GM12878 (cell line): Measurements from ENCODE around the gene KIF22. TPM values are rescaled to one million over a fixed set of nuclear protein-coding genes. Genes with fewer than 3 reads are reported as not detected.

Experiments used
- ATAC-seq: fragments of 200-7000 bp; cut with Tn5 transposase; 3 replicates; pipeline ENCODE4 v1.9.1; 2020; ENCODE audit warnings: mild to moderate bottlenecking, moderate library complexity
- BruUV-seq: library from RNA; stranded (reverse); fragments of 400-500 nt; replicated peaks from 2 replicates; lab custom pipeline; 2021; lab: Mats Ljungman, UMichigan
- CTCF ChIA-PET: fragments of 300-600 bp; sonication (Branson Sonifier 250); formaldehyde crosslinking; extraction: SDS; loops from one replicate; lab custom pipeline; 2021; ENCODE audit warnings: inconsistent platforms; lab: Yijun Ruan, JAX
- POLR2A ChIA-PET: fragments of 350-600 bp; formaldehyde crosslinking; extraction: SDS; loops from one replicate; lab custom pipeline; 2021; ENCODE audit warnings: inconsistent platforms; lab: Charles Lee
- RAD21 ChIA-PET: fragments of 300-600 bp; sonication (Branson Sonifier 250); formaldehyde crosslinking; loops from one replicate; lab custom pipeline; 2023; ENCODE audit warnings: antibody characterized with exemption; ENCODE audit not compliant: unreplicated experiment; lab: Charles Lee
- SMC1A ChIA-PET: fragments of 300-600 bp; sonication (Branson Sonifier 250); formaldehyde crosslinking; loops from one replicate; lab custom pipeline; 2023; ENCODE audit not compliant: unreplicated experiment, uncharacterized antibody; lab: Charles Lee
- DNase-seq: peaks from one replicate; pipeline ENCODE4 v3.0.0-alpha.2; 2011; ENCODE audit warnings: low read depth, low spot score
- FAIRE-seq: peaks from 3 replicates; lab custom pipeline; 2011; peaks lifted over from hg19 to GRCh38; lab: Jason Lieb, UNC
- H2AFZ ChIP-seq: 2 replicates; pipeline ENCODE4 v1.6.0; 2011; ENCODE audit warnings: low read depth, low read length, control low read depth; ENCODE audit not compliant: control insufficient read depth
- H3K27ac ChIP-seq: 2 replicates; pipeline ENCODE4 v1.5.1; 2011; ENCODE audit warnings: control low read depth; ENCODE audit not compliant: control insufficient read depth, insufficient read depth
- H3K27me3 ChIP-seq, 2 experiments: replicated peaks in 1 of 2; 2 replicates each; pipeline versions ENCODE4 v1.6.0 to v1.6.1; 2011; ENCODE audit warnings: low read length in 1 of 2; ENCODE audit not compliant: control insufficient read depth in 2 of 2, insufficient read depth in 2 of 2
- H3K36me3 ChIP-seq, 2 experiments: 2 replicates each; pipeline ENCODE4 v1.5.1; 2011; ENCODE audit warnings: low read length in 1 of 2; ENCODE audit not compliant: control insufficient read depth in 2 of 2, insufficient read depth in 2 of 2
- H3K4me1 ChIP-seq: 2 replicates; pipeline ENCODE4 v1.6.1; 2011; ENCODE audit warnings: mild to moderate bottlenecking, low read length, moderate library complexity, mixed read lengths; ENCODE audit not compliant: control insufficient read depth, insufficient read depth
- H3K4me2 ChIP-seq: 2 replicates; pipeline ENCODE4 v1.6.0; 2011; ENCODE audit warnings: control low read depth; ENCODE audit not compliant: control insufficient read depth, insufficient read depth
- H3K4me3 ChIP-seq: fragments of 200-600 bp; sonication (generic); 2 replicates; pipeline ENCODE4 v1.5.1; 2016
- H3K79me2 ChIP-seq: 2 replicates; pipeline ENCODE4 v1.6.0; 2011; ENCODE audit warnings: low read length; ENCODE audit not compliant: control insufficient read depth, insufficient read depth
- H3K9ac ChIP-seq: 2 replicates; pipeline ENCODE4 v1.8.0; 2011; ENCODE audit warnings: low read length, control low read depth, mixed read lengths; ENCODE audit not compliant: control insufficient read depth, insufficient read depth
- H3K9me3 ChIP-seq: replicated peaks from 3 replicates; pipeline ENCODE4 v1.5.1; 2011; ENCODE audit warnings: mild to moderate bottlenecking, low read length; ENCODE audit not compliant: control insufficient read depth, insufficient read depth
- H4K20me1 ChIP-seq: 2 replicates; pipeline ENCODE4 v1.6.0; 2011; ENCODE audit not compliant: control insufficient read depth, insufficient read depth
- CUX1 ChIP-seq: IDR thresholded peaks from 2 replicates; pipeline ENCODE4 v1.6.1; 2012; ENCODE audit warnings: improper control_type of control experiment, low read depth, low read length; ENCODE audit not compliant: insufficient replicate concordance
- EZH2 ChIP-seq: IDR thresholded peaks from 2 replicates; pipeline ENCODE4 v1.6.1; 2012; ENCODE audit warnings: low read depth, mild to moderate bottlenecking, control low read depth, inconsistent platforms, low read length, borderline replicate concordance; ENCODE audit not compliant: control insufficient read depth
- SPI1 ChIP-seq: IDR thresholded peaks from 2 replicates; pipeline ENCODE4 v1.6.1; 2011; ENCODE audit warnings: low read depth, mild to moderate bottlenecking, low read length, moderate library complexity, borderline replicate concordance; ENCODE audit not compliant: insufficient read depth
- TARDBP ChIP-seq: IDR thresholded peaks from 2 replicates; pipeline ENCODE4 v1.6.1; 2016; ENCODE audit warnings: borderline replicate concordance
- WGBS: methylation state at CpG from one replicate; pipeline ENCODE4 v1.1.6; 2016; ENCODE audit warnings: low lambda C conversion rate; ENCODE audit not compliant: insufficient replicate concordance, insufficient coverage; ENCODE audit errors: missing lambda C conversion rate; 5-methylcytosine and 5-hydroxymethylcytosine counted together
- in situ Hi-C: fragments of 300-500 bp; cut with MboI; formaldehyde crosslinking; loops from 9 replicates; pipeline ENCODE4 v1.14.3; 2018; ENCODE audit warnings: mixed read lengths
- intact Hi-C: fragments of 100-400 bp; cut with micrococcal nuclease; formaldehyde crosslinking; loops from one replicate; pipeline ENCODE4 v1.14.2; 2022; ENCODE audit not compliant: unreplicated experiment
- polyA plus RNA-seq, 11 experiments: library from polyadenylated mRNA; depleted of rRNA in 4 of 11; unstranded in 6 of 11; stranded (reverse) in 5 of 11; fragments of >200 nt; fragmentation: Nextera tagmentation in 4 of 11; fragmentation: Illumina TruSeq in 1 of 11; extraction: Ambion mirVana in 4 of 11; extraction: Trizol in 1 of 11; gene quantifications; 1 replicate in 1 of 11; 2 replicates in 10 of 11; pipeline versions ENCODE4 v1.2.1 to v1.2.3, GENCODE V29; 2011 to 2016; ENCODE audit warnings: inconsistent platforms in 2 of 11, missing spikeins in 2 of 11, low read depth in 1 of 11
- total RNA-seq, 4 experiments: library from RNA; depleted of rRNA in 3 of 4; stranded (reverse); fragments of >200 nt in 3 of 4; fragmentation: Illumina TruSeq in 1 of 4; extraction: Trizol in 1 of 4; gene quantifications; 2 replicates each; pipeline versions ENCODE4 v1.2.1 to v1.2.3, GENCODE V29; 2013 to 2021

Gene KIF22
- total and polyA plus RNA-seq, 10 of the 15 experiments (the other 5 are each of a cell fraction or from before 2014, with no cell fraction given): 7.6 to 158 (median 132) TPM

GRCh38 chr16:29769507-29769906, 21.0 kb upstream of the KIF22 start:
- in situ Hi-C loops: no loop called here
- BruUV-seq: no TSS peak
- no peak for FAIRE-seq

More at GRCh38 chr16:29769507-29769906, 21.0 kb upstream of the KIF22 start:
- H3K4me3 ChIP-seq: no peak overlapping the region
- TF ChIP-seq SPI1: no peak
- TF ChIP-seq CUX1: no peak
- no peak for TF ChIP-seq TARDBP
- TF ChIP-seq EZH2: no peak
- TF ChIP-seq, all 136 proteins: peak for 0
- SMC1A ChIA-PET: interaction anchor here (0.9 to 1.6 kb wide), 2 partner anchors 10 to 15 kb away, joined by 3 read pairs; no protein-coding TSS in a partner anchor
- ATAC-seq (no peak), DNase-seq (no peak)
- intact Hi-C loops: no loop called here
- 14% methylated on average over 2 of the region's 2 CpGs for WGBS
- Histone ChIP-seq H3K4me2 (no peak overlapping the region), H3K9me3 (no peaks in the 10 kb centered on the region), H3K27me3 (no peaks in the 10 kb centered on the region), H3K4me1 (no peaks in the 10 kb centered on the region), H3K36me3 (no peaks in the 10 kb centered on the region), H4K20me1 (no peaks in the 10 kb centered on the region), H3K9ac (no peak overlapping the region), H3K27ac (no peak overlapping the region), H3K79me2 (no peaks in the 10 kb centered on the region), H2AFZ (no peak overlapping the region)
- RAD21 ChIA-PET: interaction anchor here (1.5 kb wide), 1 partner anchor 40 kb away, joined by 4 read pairs; no protein-coding TSS in a partner anchor
- CTCF ChIA-PET: interaction anchor here (1.1 to 2.1 kb wide), 4 partner anchors 13 to 79 kb away, joined by 6 to 9 read pairs (median 8); no protein-coding TSS in a partner anchor
- POLR2A ChIA-PET: interaction anchor here (0.6 to 0.9 kb wide), 2 partner anchors 15 to 246 kb away, joined by 4 read pairs; no protein-coding TSS in a partner anchor
